H1 (cell line): Measurements from ENCODE around the gene MT2A.

ENCODE experiments used
- EGR1 ChIP-seq: IDR thresholded peaks from 2 replicates; pipeline ENCODE4 v1.6.1; 2011; ENCODE audit warnings: low read depth, low read length, borderline replicate concordance
- EZH2 ChIP-seq: fragments of 200-600 bp; sonication (generic); IDR thresholded peaks from 2 replicates; pipeline ENCODE4 v1.7.1; 2012; ENCODE audit warnings: low read depth, mild to moderate bottlenecking, moderate library complexity, low read length, inconsistent platforms; ENCODE audit not compliant: severe bottlenecking
- HDAC2 ChIP-seq, 2 experiments: fragments of 300-600 bp in 1 of 2; sonication (generic) in 1 of 2; IDR thresholded peaks; 2 replicates each; pipeline ENCODE4 v1.6.1; 2011 to 2012; ENCODE audit warnings: low read depth in 2 of 2, low read length in 2 of 2, mild to moderate bottlenecking in 2 of 2, moderate library complexity in 2 of 2, borderline replicate concordance in 1 of 2, inconsistent platforms in 1 of 2
- RXRA ChIP-seq: IDR thresholded peaks from 2 replicates; pipeline ENCODE4 v1.6.1; 2011; ENCODE audit warnings: low read depth, mild to moderate bottlenecking, low read length, moderate library complexity; ENCODE audit not compliant: insufficient read depth
- SUZ12 ChIP-seq: fragments of 200-600 bp; sonication (generic); IDR thresholded peaks from 2 replicates; pipeline ENCODE4 v1.6.1; 2012; ENCODE audit warnings: mild to moderate bottlenecking, inconsistent platforms, low read length, moderate library complexity, mixed read lengths
- TAF1 ChIP-seq: IDR thresholded peaks from 2 replicates; pipeline ENCODE4 v1.6.1; 2011; ENCODE audit warnings: mild to moderate bottlenecking, low read depth, low read length
- TF ChIP-seq, protein P1 (sequence below), 3 experiments: IDR thresholded peaks; 1 replicate in 2 of 3; 2 replicates in 1 of 3; pipeline versions ENCODE4 v1.5.1 to v1.6.1; 2011; ENCODE audit warnings: low read length in 3 of 3, mild to moderate bottlenecking in 3 of 3, inconsistent platforms in 2 of 3, low read depth in 1 of 3, moderate library complexity in 1 of 3; ENCODE audit not compliant: insufficient read depth in 1 of 3; ENCODE audit errors: control extremely low read depth in 1 of 3
- TF ChIP-seq, protein P2 (sequence below): IDR thresholded peaks from 2 replicates; pipeline ENCODE4 v1.6.1; 2012; ENCODE audit warnings: inconsistent platforms

DNA sequence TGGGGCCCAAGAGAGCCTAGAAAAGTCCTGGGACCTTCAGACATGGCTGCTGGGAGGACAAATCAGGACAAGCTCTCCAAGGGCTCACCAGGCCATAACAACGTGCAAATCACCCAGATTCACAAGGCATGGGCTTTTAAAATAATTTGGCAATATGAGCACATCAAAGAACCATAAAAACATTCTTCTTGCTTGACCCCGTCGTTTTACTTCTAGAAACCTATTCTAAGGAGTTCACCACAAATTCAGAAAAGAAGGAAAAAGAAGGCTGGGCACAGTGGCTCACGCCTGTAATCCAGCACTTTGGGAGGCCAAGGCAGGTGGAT lies 31.1 kb upstream of the MT2A start:
- TF ChIP-seq EGR1 (no peak), SUZ12 (no peak), TAF1 (no peak), RXRA (no peak), HDAC2 (IDR thresholded peaks at IDR 0.05; ENCODE audit: borderline replicate concordance in 1 of 2, low read depth in 2 of 2, low read length in 2 of 2) (no peak), EZH2 (no peak)
- TF ChIP-seq, protein P1, sequence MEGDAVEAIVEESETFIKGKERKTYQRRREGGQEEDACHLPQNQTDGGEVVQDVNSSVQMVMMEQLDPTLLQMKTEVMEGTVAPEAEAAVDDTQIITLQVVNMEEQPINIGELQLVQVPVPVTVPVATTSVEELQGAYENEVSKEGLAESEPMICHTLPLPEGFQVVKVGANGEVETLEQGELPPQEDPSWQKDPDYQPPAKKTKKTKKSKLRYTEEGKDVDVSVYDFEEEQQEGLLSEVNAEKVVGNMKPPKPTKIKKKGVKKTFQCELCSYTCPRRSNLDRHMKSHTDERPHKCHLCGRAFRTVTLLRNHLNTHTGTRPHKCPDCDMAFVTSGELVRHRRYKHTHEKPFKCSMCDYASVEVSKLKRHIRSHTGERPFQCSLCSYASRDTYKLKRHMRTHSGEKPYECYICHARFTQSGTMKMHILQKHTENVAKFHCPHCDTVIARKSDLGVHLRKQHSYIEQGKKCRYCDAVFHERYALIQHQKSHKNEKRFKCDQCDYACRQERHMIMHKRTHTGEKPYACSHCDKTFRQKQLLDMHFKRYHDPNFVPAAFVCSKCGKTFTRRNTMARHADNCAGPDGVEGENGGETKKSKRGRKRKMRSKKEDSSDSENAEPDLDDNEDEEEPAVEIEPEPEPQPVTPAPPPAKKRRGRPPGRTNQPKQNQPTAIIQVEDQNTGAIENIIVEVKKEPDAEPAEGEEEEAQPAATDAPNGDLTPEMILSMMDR (IDR thresholded peaks at IDR 0.05; ENCODE audit: control extremely low read depth in 1 of 3, insufficient read depth in 1 of 3, low read depth in 1 of 3, low read length in 3 of 3) = no peak
- TF ChIP-seq, protein P2, sequence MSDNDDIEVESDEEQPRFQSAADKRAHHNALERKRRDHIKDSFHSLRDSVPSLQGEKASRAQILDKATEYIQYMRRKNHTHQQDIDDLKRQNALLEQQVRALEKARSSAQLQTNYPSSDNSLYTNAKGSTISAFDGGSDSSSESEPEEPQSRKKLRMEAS = no peak
